Endodermal cell (in vitro differentiated cells): ENCODE results near the gene TSEN34. TPM values are rescaled to one million over a fixed set of nuclear protein-coding genes. Genes with fewer than 3 reads are reported as not detected.
"Not testable (repeated sequence)": the region's sequence is repeated elsewhere in the genome, so short reads cannot be mapped to it uniquely, and the experiment has no call there.

Experiments
- DNase-seq: peaks from one replicate; pipeline ENCODE4 v3.0.0-alpha.2; 2017
- H3K27ac ChIP-seq: 2 replicates; pipeline ENCODE4 v1.5.1; 2013; ENCODE audit warnings: mild to moderate bottlenecking, low read depth, low read length, moderate library complexity
- H3K27me3 ChIP-seq: 2 replicates; pipeline ENCODE4 v1.6.1; 2013; ENCODE audit warnings: mild to moderate bottlenecking, low read length, moderate library complexity; ENCODE audit not compliant: insufficient read depth, control insufficient read depth, poor library complexity, severe bottlenecking
- H3K36me3 ChIP-seq: 2 replicates; pipeline ENCODE4 v1.7.0; 2013; ENCODE audit warnings: mild to moderate bottlenecking, low read length, moderate library complexity; ENCODE audit not compliant: control insufficient read depth, insufficient read depth
- H3K4me1 ChIP-seq: one replicate; pipeline ENCODE4 v1.7.0; 2013; ENCODE audit warnings: low read length; ENCODE audit not compliant: control insufficient read depth, insufficient read depth
- H3K4me3 ChIP-seq: 2 replicates; pipeline ENCODE4 v1.5.1; 2013; ENCODE audit warnings: mild to moderate bottlenecking, low read length, moderate library complexity
- H3K9ac ChIP-seq: 2 replicates; pipeline ENCODE4 v1.6.1; 2013; ENCODE audit warnings: mild to moderate bottlenecking, low read length, moderate library complexity; ENCODE audit not compliant: poor library complexity, severe bottlenecking; ENCODE audit errors: extremely low read depth
- H3K9me3 ChIP-seq: 2 replicates; pipeline ENCODE4 v1.6.1; 2013; ENCODE audit warnings: mild to moderate bottlenecking, low read length, moderate library complexity; ENCODE audit not compliant: control insufficient read depth
- H3K27ac Mint-ChIP-seq: 2 replicates; pipeline ENCODE4 v1.8.0; 2020; ENCODE audit warnings: mixed read lengths
- H3K27me3 Mint-ChIP-seq: 2 replicates; pipeline ENCODE4 v1.8.0; 2021; ENCODE audit warnings: mild to moderate bottlenecking, mixed read lengths; ENCODE audit not compliant: insufficient read depth
- H3K36me3 Mint-ChIP-seq: 2 replicates; pipeline ENCODE4 v1.8.0; 2020; ENCODE audit warnings: low read depth, mixed read lengths
- H3K4me1 Mint-ChIP-seq: 2 replicates; pipeline ENCODE4 v1.8.0; 2020; ENCODE audit warnings: mixed read lengths
- H3K4me3 Mint-ChIP-seq: 2 replicates; pipeline ENCODE4 v1.8.0; 2020; ENCODE audit warnings: mild to moderate bottlenecking, moderate library complexity, mixed read lengths
- H3K9me3 Mint-ChIP-seq: 2 replicates; pipeline ENCODE4 v1.8.0; 2020; ENCODE audit warnings: mild to moderate bottlenecking, mixed read lengths
- CTCF ChIP-seq: fragments of 200-600 bp; sonication (generic); conservative IDR thresholded peaks from 2 replicates; pipeline ENCODE4 v1.5.0; 2021; ENCODE audit warnings: antibody characterized with exemption, mild to moderate bottlenecking
- WGBS, 2 experiments: methylation state at CpG; one replicate each; pipeline versions ENCODE4 v1.1.5 to v1.1.7; 2013; ENCODE audit warnings: missing lambda C conversion rate in 2 of 2, mixed read lengths in 1 of 2; ENCODE audit not compliant: insufficient coverage in 1 of 2, insufficient read length in 1 of 2; 5-methylcytosine and 5-hydroxymethylcytosine counted together
- total RNA-seq, 2 donors: library from RNA; stranded (reverse); fragmentation: NEBNext Ultra II Directional in 1 of 2; extraction: Animal tissue kit (Norgen Biotek cat#: 25700) in 1 of 2; gene quantifications; 2 replicates in 1 of 2; 3 replicates in 1 of 2; pipeline ENCODE4 v1.2.1, GENCODE V29; 2021

TSEN34 gene
- total RNA-seq, 2 donors from 2014 or later, result 26.0 to 27.5 TPM

DNA sequence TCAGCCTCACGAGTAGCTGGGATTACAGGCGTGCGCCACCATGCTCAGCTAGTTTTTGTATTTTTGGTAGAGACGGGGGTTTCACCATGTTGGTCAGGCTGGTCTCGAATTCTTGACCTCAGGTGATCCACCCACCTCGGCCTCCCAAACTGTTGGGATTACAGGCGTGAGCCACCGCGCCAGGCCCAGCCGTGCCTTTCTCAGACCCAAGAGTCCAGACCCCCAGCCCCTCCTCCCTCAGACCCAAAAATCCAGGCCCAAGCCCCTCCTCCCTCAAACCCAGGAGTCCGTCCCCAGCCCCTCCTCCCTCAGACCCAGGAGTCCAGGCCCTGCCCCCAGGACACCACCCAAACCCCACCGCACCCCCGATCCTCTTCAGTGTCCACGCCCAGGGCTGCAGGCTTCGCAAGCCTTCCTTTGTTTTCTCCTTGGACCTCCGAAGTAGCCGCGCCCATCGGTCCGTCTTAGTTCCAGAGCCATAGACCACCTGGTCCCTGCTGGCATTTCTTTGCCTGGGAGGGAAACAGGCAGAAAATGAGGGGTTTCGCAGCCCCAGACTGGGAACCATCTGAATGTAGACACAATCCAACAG is 21.9 kb upstream of the TSEN34 start:
- no peak overlapping the region for H3K27ac Mint-ChIP-seq
- H3K9ac ChIP-seq, result no peak overlapping the region
- H3K9me3 ChIP-seq, result no peaks in the 10 kb centered on the region
- no peaks in the 10 kb centered on the region for H3K36me3 ChIP-seq
- no peaks in the 10 kb centered on the region for H3K36me3 Mint-ChIP-seq
- H3K4me1 ChIP-seq, result no peaks in the 10 kb centered on the region
- peaks cover 10% of the 10 kb centered on the region for H3K27me3 Mint-ChIP-seq
- no peak overlapping the region for H3K4me3 ChIP-seq
- H3K9me3 Mint-ChIP-seq, result peaks cover 3% of the 10 kb centered on the region
- DNase-seq, result no peak
- H3K4me3 Mint-ChIP-seq, result no peak overlapping the region
- 92% methylated on average over 6 to 21 of the region's 21 CpGs for WGBS, 2 experiments
- H3K27ac ChIP-seq, result no peak overlapping the region
- no peaks in the 10 kb centered on the region for H3K27me3 ChIP-seq
- H3K4me1 Mint-ChIP-seq, result no peaks in the 10 kb centered on the region
- TF ChIP-seq CTCF, result no peak

- not testable (repeated sequence) for H3K9ac ChIP-seq, H3K4me1 ChIP-seq, H3K4me1 Mint-ChIP-seq, H3K27me3 ChIP-seq, H3K4me3 ChIP-seq, H3K9me3 Mint-ChIP-seq, H3K27ac ChIP-seq, DNase-seq, H3K27me3 Mint-ChIP-seq, H3K9me3 ChIP-seq, H3K27ac Mint-ChIP-seq
- peaks cover 13% of the 10 kb centered on the region for H3K36me3 Mint-ChIP-seq
- peak overlapping the region; percentile 26 for H3K4me3 Mint-ChIP-seq
- WGBS, 2 experiments, result 91 to 93% methylated on average over 7 to 13 of the region's 23 CpGs
- H3K36me3 ChIP-seq, result peaks cover 11% of the 10 kb centered on the region
These were observed 19.2 kb upstream of the TSEN34 start for GRCh38 chr19:54171736-54172431.

GRCh38 chr19:54172471-54173358 is 18.4 kb upstream of the TSEN34 start, which contains the start of gene TMC4:
TMC4 (minus strand) TSS chr19:54173160; CDS start chr19:54173117, 43 bp downstream.
- H3K9me3 Mint-ChIP-seq, result no peaks in the 10 kb centered on the region
- no peaks in the 10 kb centered on the region for H3K27me3 Mint-ChIP-seq
- H3K36me3 Mint-ChIP-seq, result peaks cover 13% of the 10 kb centered on the region
- Histone ChIP-seq H3K4me3 (peak within 1 kb of the TSS; percentile 75), H3K9me3 (no peaks in the 10 kb centered on the region), H3K36me3 (peaks cover 11% of the 10 kb centered on the region), H3K9ac (no peak within 1 kb of the TSS), H3K4me1 (no peaks in the 10 kb centered on the region), H3K27me3 (no peaks in the 10 kb centered on the region), H3K27ac (no peak within 1 kb of the TSS)
- peak; percentile 94 for DNase-seq
- TF ChIP-seq CTCF, result peak; percentile 80
- WGBS, 2 experiments, result 40 to 50% methylated on average over 5 to 13 of the region's 13 CpGs
- H3K4me1 Mint-ChIP-seq, result no peaks in the 10 kb centered on the region
- H3K27ac Mint-ChIP-seq, result peak within 1 kb of the TSS; percentile 93
- peak within 1 kb of the TSS; percentile 76 for H3K4me3 Mint-ChIP-seq
